Ammon's horn (tissue), 1 donor: ENCODE results near the gene ANKRD50.
A peak's percentile ranks its signal among the peaks of the same experiment; 100 is the strongest.

ENCODE experiments used
- DNase-seq: peaks from one replicate; pipeline ENCODE4 v3.0.0-alpha.2; 2016; ENCODE audit warnings: low spot score

ANKRD50 gene, protein sequence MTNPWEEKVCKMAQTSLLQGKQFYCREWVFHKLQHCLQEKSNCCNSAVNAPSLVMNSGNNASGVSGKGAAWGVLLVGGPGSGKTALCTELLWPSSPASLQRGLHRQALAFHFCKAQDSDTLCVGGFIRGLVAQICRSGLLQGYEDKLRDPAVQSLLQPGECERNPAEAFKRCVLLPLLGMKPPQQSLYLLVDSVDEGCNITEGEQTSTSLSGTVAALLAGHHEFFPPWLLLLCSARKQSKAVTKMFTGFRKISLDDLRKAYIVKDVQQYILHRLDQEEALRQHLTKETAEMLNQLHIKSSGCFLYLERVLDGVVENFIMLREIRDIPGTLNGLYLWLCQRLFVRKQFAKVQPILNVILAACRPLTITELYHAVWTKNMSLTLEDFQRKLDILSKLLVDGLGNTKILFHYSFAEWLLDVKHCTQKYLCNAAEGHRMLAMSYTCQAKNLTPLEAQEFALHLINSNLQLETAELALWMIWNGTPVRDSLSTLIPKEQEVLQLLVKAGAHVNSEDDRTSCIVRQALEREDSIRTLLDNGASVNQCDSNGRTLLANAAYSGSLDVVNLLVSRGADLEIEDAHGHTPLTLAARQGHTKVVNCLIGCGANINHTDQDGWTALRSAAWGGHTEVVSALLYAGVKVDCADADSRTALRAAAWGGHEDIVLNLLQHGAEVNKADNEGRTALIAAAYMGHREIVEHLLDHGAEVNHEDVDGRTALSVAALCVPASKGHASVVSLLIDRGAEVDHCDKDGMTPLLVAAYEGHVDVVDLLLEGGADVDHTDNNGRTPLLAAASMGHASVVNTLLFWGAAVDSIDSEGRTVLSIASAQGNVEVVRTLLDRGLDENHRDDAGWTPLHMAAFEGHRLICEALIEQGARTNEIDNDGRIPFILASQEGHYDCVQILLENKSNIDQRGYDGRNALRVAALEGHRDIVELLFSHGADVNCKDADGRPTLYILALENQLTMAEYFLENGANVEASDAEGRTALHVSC (N-terminal part only)

DNA sequence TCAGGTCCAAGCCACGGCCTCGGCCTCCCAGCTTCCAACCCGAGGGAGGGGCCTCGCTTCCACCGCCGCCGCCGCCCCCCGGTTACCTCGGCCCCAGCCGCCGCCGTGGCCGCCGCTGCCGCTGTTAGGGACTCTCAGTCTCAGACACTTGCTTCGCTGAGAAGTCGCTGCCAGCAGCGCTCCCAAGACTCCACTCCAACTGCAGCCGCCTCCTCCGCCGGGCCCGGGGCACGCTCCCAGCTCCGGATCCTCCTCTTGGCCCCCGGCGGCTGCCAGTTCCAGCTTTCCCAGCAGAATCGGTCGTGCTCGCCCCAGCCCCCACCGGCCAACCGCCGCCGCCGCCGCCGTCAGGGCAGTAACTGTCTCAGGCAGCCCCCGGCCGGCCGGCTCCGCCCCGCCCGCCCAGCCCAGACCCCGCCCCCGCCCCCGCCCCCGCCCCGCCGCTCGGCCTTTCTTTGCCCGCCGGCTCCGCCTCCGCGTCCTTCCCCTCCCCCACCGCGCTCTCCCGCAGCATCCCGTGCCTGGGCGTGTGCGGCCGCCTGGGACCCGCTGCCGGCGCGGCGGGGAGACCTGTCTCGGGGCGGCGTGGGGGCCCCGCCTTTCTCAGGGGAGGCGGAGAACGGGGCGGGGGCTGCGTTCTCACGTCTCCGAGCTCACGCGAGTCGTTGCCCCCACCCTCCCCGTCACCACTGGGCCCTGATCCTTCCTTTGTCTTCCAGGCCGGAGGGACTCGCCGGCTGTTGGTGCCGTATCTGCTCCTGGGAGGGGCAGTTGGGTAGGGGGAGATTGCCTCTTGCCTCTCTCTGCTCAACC lies at the start of gene ANKRD50:
ANKRD50 (minus strand) TSS at position 361 of the 813 bp plus-strand sequence. CDS start 2,221 bp downstream, outside the sequence.
- peak; percentile 93 for DNase-seq

DNA sequence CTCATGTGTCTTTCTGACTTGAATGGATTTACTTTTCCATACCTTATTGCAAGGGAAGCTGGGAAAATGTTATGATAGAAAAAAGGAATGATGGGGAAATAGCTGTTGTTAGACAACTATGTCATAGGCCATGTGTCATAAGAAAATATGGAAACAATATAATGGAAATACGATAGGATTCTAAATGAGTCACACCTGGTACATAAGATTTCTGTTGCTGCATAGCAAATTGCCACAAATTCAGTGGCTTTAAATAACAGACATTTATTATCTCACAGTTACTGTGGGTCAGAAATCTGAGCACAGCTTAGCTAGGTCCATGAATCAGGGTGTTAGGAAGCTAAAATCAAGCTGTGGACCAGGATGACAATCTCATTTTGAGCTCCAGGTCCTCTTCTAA lies 44.6 kb upstream of the ANKRD50 start:
- DNase-seq: no peak

DNA sequence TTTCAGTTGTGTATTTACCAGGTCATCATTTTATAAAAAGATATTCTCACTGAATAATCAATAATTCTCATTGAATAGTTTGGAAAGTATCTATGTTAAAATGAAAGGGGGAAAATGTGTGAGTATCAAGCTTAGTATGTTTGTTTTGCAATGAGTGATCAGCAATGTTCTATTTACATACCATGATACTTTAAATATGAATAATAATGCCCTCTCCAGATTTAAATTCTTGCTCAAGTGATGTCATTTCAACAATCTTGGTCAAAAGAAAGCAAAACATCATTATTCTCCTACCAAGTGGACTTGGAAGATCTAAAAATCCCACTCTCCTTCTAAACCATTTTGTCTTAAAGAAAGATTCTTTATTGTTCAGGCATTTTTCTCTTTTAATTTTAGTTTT lies 42.1 kb upstream of the ANKRD50 start:
- no peak for DNase-seq

DNA sequence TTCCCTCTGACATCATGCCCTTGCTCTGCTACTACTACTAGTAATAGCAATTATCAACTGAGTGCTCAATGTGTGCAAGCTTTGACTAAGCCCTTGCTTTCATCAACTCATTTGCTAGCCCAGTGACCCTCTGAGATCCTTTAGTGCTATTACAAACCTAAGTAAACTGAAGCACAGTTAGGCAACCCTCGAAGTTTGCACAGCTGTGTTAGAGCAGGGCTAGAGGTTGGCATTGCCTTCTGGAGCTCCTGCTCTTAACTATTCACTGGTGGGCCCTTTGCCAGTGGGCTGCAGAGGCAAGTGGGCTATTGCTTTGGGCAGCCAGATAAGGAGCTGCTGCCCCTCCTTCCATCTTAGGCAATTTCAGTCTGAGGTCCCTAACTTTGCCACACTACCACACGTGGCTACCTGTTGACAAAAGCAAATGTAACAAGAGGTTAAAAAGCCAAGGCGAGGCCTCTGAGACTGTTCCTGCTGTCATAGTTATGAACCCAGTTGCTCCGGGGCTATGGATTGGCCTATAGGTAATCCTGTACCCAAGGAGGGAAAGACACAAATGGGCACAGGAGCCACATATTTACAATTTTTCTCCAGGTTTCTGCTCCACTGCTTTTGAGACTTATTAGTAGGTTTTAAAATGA lies 41.5 kb upstream of the ANKRD50 start:
- DNase-seq: no peak

DNA sequence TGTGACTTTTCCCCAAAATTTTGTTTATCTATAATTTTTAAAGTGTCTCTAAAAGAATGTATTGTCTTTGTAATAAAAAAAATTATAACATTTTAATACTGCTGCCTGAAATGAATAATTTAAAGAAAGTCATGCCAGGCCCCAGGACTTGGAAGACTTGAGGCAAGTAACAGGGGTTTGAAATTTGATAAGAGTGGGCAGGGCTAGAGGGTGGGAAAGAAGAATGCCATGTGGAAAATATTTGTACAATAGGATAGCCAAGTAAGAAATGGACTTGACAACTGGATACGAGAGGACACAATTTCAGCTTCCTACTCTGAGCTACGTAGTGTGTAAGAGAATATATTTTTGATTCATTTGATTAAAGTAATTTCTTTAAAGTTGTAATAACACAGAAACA lies 36.9 kb upstream of the ANKRD50 start:
- DNase-seq: no peak

DNA sequence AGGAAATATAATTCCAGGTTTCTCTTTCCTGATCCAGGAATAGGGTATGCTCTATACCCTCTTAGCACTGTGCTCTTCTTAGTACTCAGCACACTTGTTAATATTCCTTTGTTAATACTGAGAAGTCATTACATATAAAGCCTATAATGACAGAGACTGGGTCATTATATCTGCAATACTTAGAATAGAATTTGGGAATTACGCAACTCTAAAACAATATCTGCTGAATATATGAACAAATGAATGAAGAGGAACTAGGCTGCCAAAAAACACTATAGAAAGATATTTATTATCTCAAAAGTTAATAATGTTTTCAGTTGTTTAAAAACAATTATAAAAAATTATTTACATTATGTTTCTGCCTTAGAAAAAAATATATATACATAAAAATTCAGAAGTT lies 36.4 kb upstream of the ANKRD50 start:
- no peak for DNase-seq

DNA sequence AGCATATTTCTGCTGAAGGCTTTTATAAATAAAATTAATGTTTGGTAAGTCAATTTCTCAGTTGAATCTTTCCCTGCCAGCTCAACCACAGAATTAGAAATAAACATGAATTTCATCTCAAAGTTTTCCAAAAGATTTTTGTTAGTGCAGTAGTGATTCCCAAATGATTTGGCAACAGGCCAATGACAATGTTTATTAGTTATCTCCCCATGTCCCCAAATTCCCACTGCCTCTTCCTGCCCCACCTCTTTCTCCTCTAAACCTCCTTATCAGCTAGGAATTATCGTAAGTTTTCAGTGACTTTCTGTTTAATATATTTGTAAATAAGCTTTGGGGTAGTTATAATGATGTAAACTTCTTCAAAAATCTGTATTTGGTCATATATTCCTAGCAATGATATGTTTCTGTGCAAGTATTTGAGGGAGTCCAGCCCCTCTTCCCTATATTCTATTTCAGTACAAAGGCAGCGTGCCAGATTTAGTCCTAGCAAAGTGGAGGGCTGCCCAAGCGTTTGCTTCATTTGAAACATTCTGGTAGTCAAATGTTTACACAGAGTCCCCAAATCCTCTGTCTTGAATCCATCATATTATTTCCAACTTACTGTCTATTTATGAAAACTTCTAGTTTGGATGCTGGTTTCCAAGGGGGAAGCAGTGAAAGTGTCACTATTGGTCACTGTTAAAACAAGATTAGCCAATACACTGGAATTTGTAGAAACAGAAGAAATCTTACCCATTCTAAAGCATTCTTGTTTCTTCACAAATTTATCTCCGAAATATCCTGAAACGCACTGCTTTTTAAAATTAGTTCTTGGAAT lies 33.7 kb upstream of the ANKRD50 start:
- no peak for DNase-seq

DNA sequence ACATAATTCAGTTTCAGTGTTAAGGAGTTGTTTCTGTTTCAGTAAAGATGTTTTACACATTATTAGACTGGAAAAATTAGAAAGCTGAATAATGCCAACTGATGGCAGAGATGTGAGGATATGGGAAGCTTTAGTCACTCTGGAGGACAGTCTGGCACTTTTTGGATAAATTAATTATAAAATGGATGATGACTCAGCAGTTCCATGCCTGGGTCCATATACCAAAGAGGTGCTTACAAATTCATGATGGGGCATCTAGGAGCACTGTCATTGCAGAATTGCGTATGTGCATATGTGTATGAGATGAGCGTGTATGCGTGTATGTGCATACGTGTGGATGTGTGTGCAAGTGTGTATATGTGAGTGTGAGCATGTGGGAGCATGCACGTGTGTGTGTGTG lies 31.2 kb upstream of the ANKRD50 start:
- no peak for DNase-seq

DNA sequence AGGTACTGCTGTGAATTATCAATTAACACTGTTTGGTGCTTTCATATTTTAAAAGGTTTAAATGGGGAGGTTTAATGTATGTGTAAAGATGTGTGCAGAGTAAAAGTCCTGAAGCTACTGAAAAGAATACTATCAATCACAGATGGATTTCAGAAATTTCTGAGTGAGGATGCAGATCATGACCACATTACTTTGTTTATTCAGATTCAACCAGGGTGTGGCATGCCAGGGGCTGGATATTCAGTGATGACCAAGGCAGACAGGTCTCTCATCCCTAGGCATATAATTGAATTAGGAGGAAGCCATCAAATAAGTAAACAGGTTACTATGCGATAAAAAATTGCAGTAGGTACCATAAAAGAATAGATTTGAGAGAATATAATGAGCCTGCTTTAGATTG lies 28.0 kb upstream of the ANKRD50 start:
- no peak for DNase-seq

DNA sequence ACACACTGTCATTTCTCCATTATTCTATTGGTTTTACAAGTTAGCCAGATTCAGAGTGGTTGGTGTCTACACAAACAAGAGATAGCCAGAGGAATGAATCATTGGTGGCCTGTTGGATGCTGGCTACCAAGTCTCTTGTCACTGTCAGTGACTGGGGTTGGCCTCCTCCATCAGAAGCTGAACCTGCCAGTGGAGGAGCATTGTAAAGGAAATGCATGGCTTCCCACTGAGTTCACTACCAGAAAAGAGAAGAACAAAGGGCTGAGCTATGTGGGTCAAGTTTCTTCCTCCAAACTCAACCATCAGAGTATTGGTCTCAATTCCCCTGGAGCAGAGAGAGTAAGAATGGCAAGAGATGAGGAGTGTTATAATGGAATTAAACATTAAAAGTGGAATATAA lies 26.5 kb upstream of the ANKRD50 start:
- no peak for DNase-seq

DNA sequence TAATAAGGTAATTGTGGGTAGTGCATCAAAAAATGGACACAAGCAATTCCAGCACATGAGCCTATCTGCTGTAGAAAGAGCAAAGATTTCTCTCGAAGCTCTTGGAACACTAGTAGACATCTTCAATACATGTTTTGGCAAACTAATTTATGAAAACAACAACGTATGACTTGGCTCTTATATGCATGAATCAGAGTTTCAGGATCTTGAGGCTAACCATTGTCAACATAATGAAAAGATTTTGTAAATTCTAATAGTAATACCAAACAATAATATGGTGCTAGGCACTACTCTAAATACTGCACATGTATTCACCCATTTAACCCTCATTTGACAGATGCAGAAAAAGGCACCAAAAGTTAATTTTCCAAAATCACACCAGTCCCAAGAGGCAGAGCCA lies 25.1 kb upstream of the ANKRD50 start:
- DNase-seq: no peak

DNA sequence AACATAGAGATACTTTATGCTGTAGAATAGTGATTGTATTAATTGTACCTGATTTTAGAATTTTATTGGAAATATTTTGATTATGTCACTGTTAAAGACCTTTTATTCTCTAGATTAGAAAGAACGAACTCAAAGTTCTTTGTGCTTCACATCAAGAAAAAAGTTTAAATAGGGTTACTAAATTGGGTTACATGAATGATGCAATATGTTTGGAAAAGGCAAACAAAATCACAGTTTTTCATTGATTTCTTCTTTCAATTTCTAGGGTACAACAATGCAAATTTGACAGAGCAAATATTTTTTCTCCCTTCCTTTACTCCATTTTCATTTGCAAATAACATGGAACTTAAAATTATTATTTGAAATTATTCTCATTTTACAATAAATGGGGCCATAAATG lies 24.0 kb upstream of the ANKRD50 start:
- DNase-seq: no peak

DNA sequence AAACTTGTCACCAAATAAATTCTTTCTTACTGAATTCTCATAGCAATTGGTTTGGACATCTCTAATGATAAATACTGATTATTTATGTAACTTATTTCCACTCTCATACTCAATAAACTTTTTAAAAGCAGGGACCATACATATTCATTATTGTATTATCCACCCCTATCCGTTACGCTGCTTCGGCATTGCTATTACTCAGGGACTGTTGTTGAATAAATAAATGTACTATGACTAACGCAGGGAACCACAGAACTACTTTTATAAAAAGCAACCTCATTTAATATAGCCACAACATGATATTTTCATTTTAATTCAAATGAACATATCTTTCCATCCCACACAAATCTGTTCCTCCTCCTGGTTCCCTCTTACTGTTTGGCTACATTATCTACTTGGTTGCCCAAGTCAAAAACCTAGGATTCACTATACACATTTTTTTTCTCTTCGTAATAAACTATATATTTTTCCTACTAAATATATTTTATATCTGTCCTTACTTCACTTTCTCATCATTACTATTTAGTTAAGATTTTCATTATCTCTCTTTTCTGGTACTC lies 14.9 kb upstream of the ANKRD50 start:
- peak; percentile 7 for DNase-seq

DNA sequence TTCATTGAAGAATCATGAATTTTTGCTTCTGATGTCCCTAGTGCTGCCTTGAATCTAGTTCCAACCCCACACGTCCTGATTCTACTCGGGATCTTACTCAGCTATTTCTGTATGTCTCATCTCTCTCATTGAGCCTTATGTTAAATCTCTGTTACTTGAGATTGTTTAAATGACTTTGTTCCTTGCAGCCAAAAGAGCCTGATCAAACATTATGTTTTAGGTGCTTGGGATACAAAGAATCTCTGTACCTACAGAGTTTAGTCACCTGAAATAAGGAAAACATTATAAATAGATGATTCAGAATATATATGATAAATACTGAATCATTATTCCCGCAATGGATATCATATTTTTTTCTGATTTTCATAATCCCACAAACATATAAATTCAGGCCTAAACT lies 13.7 kb upstream of the ANKRD50 start:
- DNase-seq: no peak

DNA sequence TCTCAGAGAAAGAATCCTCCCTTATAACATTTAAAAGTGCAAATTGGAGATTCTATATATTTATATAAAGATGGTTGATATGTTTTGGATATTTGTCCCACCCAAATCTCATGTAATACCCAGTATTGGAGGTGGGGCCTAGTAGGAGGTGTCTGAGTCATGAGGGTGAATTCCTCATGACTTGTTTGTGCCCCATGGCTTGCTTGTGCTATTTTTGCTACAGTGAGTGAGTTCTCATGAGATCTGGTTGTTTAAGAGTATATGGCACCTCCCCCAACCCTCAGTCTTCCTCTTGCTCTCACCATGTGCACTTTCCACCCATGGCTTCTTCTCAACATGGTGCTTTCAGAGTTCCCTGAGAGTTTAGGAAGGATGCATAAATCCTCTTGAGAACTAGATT lies 9.5 kb upstream of the ANKRD50 start:
- DNase-seq: no peak

DNA sequence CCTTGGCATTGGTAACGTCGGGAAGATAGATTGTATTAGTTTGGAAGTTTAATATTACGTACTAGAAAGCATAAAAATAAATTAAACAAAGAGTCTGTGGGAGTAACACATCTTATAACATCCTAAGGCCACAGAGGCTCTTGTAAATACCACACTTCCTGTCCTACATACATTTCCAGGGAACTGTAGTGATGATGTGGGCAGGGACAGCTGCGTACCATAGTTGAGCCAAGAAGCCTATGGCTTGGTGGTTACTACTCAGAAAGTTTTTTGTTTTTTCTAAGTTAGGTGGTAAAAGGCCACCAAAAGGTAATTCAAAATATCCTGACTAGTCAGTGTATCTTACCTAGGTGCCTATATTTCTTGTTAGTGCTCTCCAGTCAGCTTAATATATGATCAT lies 4.6 kb upstream of the ANKRD50 start:
- DNase-seq: no peak

DNA sequence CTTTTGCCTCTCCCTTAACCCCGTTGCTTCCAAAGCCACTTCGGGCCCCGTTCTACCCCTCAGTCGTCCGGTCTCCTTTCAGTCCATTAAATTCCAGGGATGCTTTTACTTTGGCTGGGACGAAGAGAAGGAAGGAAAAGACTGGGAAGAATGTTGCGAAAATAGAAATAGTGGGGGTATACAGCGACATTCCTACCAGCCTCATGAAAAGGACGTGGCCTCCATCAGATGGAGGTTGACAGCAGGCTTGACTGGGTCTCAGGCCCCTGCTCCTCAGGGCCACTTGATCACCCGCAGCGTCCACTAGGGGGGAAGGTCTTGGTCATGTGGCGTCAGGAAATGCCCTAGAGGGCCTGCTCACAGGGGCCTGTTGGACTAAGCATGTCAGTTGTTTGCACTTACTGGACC lies 657 bp upstream of the ANKRD50 start:
- peak; percentile 87 for DNase-seq

DNA sequence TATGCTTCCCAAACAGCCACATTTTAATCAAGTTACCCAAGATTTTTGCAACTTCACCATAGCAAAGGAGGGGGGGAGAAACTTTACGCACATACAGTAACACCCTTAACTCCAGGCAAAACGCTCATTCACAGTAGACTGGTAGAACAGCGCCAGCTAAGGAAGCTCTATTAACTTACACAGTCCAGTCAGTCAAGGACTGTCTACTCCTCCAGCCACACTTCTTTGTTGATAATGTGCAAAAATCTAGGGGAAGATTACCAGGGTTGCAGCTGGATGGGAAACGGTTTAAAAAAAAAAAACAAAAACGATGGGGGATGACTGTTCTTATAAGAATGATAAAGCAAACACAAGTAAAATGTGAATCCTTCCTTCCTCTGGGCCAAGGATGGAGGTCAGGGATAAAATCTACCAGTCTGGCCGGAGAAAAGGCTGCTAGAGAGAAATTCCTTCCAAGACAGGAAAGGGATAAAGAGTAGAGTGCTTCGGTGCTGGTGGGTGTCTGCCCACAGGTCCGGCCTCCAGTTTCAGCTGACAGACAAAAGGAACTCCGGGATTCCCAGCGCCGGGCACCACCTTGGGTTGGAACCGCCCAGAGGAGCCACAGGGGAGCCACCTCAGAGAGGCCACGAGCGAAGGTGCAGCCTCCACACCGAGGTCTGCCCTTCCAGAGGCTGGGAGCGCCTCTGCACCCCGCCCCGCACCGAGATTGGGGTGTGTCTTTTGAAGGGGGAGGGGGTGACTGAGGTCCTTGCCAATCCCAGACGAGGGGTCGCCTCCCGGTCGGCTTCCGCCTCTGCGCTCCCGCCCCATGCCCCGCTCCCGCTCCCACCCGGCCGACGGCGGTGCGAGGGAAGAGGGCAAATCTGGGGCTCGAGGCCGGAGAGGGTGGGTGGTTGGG lies 811 bp downstream of the ANKRD50 start:
- peak; percentile 79 for DNase-seq

DNA sequence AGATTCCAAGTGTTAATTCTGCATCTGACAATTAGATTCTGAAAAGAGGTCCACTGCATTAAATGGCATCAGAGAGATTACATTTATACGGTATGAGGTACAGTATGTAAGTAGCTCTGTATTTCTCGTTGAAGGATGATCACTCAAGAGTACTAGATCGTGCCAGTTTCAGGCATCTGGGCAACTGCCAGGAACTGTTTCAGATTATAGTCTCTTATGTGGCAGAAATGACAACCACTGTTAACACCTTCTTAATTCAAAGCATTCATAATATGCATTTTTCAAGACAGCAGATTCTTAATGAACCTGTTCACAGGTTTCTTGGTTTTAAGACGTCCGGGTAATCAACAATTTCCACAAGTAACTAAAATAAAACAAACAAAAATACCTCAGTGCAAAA lies 1.6 kb downstream of the ANKRD50 start:
- DNase-seq: peak; percentile 13
